Adipocyte (in vitro differentiated cells): ENCODE measurements around the gene F2.
A peak's percentile ranks its signal among the peaks of the same experiment; 100 is the strongest.

ENCODE experiments used
- DNase-seq: peaks from one replicate; pipeline ENCODE4 v3.0.0-alpha.2; 2015; ENCODE audit warnings: low read depth
- H3K27me3 ChIP-seq: replicated peaks from 2 replicates; pipeline ENCODE4 v1.7.0; 2013; ENCODE audit warnings: mild to moderate bottlenecking, low read length, moderate library complexity; ENCODE audit not compliant: control insufficient read depth, insufficient read depth
- H3K36me3 ChIP-seq: 2 replicates; pipeline ENCODE4 v1.7.0; 2013; ENCODE audit warnings: low read length, mild to moderate bottlenecking, moderate library complexity; ENCODE audit not compliant: control insufficient read depth, insufficient read depth, severe bottlenecking
- H3K4me1 ChIP-seq: 2 replicates; pipeline ENCODE4 v1.7.0; 2013; ENCODE audit warnings: mild to moderate bottlenecking, low read length, moderate library complexity; ENCODE audit not compliant: control insufficient read depth, insufficient read depth
- H3K4me3 ChIP-seq: 2 replicates; pipeline ENCODE4 v1.7.0; 2013; ENCODE audit warnings: mild to moderate bottlenecking, low read length, moderate library complexity
- H3K9ac ChIP-seq: 2 replicates; pipeline ENCODE4 v1.7.0; 2013; ENCODE audit warnings: mild to moderate bottlenecking, low read length, moderate library complexity
- H3K9me3 ChIP-seq: 2 replicates; pipeline ENCODE4 v1.7.0; 2013; ENCODE audit warnings: mild to moderate bottlenecking, low read length, moderate library complexity; ENCODE audit not compliant: control insufficient read depth

Gene F2

GRCh38 chr11:46736146-46736545, 17.1 kb downstream of the F2 start:
- Histone ChIP-seq H3K4me1 (no peaks in the 10 kb centered on the region), H3K27me3 (no peaks in the 10 kb centered on the region), H3K9ac (no peak overlapping the region), H3K9me3 (no peaks in the 10 kb centered on the region), H3K36me3 (peaks cover 4% of the 10 kb centered on the region), H3K4me3 (no peak overlapping the region)
- no peak for DNase-seq

GRCh38 chr11:46736615-46737014, 17.6 kb downstream of the F2 start:
- no peak overlapping the region for H3K4me3 ChIP-seq

DNA sequence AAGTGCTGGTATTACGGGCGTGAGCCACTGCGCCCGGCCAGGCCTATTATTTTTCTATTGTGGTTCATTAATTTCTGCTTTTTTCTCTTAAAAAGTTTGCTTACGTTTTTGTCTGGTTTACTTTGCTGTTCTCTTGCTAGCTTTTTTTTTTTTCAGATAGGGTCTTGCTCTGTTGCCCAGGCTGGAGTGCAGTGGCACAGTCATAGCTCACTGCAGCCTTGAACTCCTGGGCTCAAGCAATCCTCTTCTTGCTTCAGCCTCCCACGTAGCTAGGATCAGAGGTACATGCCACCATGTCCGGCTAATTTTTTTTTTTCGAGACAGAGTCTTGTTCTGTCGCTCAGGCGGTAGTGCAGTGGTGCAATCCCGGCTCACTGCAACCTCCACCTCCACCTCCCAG, 18.7 kb downstream of the F2 start:
- peaks cover 10% of the 10 kb centered on the region for H3K4me1 ChIP-seq
- no peaks in the 10 kb centered on the region for H3K27me3 ChIP-seq
- no peaks in the 10 kb centered on the region for H3K9me3 ChIP-seq
- no peak for DNase-seq
- no peak overlapping the region for H3K9ac ChIP-seq
- H3K36me3 ChIP-seq = peaks cover 18% of the 10 kb centered on the region
- no peak overlapping the region for H3K4me3 ChIP-seq

More at GRCh38 chr11:46736615-46737014, 17.6 kb downstream of the F2 start:
- H3K36me3 ChIP-seq = peaks cover 8% of the 10 kb centered on the region
- H3K4me1 ChIP-seq = peaks cover under 1% of the 10 kb centered on the region
- no peaks in the 10 kb centered on the region for H3K27me3 ChIP-seq
- peak; percentile 4 for DNase-seq
- H3K9ac ChIP-seq = no peak overlapping the region
- no peaks in the 10 kb centered on the region for H3K9me3 ChIP-seq

DNA sequence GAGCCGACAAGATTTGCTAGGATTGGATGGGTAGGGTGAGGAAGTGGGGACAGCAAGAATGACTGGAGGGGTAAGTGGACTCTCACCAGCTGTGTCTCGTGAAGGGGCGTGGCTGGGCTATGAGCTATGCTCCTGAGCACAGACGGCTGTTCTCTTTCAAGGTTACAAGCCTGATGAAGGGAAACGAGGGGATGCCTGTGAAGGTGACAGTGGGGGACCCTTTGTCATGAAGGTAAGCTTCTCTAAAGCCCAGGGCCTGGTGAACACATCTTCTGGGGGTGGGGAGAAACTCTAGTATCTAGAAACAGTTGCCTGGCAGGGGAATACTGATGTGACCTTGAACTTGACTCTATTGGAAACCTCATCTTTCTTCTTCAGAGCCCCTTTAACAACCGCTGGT, 19.9 kb downstream of the F2 start:
- no peak for DNase-seq
- Histone ChIP-seq H3K4me3 (no peak overlapping the region), H3K27me3 (no peaks in the 10 kb centered on the region), H3K9ac (no peak overlapping the region), H3K4me1 (peaks cover 10% of the 10 kb centered on the region), H3K9me3 (no peaks in the 10 kb centered on the region), H3K36me3 (peaks cover 30% of the 10 kb centered on the region)

- no peaks in the 10 kb centered on the region for H3K9me3 ChIP-seq
- H3K4me3 ChIP-seq = no peak overlapping the region
- no peak for DNase-seq
- H3K27me3 ChIP-seq = no peaks in the 10 kb centered on the region
- H3K4me1 ChIP-seq = peaks cover 10% of the 10 kb centered on the region
- no peak overlapping the region for H3K9ac ChIP-seq
- H3K36me3 ChIP-seq = peaks cover 57% of the 10 kb centered on the region
These were observed 22.8 kb downstream of the F2 start for GRCh38 chr11:46741600-46742484.

DNA sequence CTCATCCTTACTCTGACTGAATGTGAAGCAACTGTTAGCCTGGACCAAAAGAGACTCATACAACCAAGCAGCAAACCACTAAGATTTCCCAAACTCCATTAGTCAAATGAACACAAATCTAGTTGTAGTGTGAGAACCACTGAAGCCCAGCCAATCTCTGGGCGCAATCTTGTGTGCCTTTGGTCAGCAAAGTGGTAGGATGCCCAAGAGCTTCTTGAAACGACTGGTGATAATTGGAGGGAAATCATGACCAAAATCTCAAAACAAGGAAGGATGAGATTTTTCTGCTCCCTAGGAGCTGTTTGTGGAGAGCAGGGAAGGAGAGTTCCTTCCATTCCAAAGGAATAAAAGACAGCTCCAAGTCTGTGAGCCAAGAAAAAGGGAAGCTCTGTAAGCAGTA, 24.0 kb downstream of the F2 start:
- Histone ChIP-seq H3K9ac (no peak overlapping the region), H3K36me3 (peaks cover 69% of the 10 kb centered on the region), H3K4me3 (no peak overlapping the region), H3K9me3 (no peaks in the 10 kb centered on the region), H3K4me1 (peaks cover 10% of the 10 kb centered on the region), H3K27me3 (no peaks in the 10 kb centered on the region)
- no peak for DNase-seq

DNA sequence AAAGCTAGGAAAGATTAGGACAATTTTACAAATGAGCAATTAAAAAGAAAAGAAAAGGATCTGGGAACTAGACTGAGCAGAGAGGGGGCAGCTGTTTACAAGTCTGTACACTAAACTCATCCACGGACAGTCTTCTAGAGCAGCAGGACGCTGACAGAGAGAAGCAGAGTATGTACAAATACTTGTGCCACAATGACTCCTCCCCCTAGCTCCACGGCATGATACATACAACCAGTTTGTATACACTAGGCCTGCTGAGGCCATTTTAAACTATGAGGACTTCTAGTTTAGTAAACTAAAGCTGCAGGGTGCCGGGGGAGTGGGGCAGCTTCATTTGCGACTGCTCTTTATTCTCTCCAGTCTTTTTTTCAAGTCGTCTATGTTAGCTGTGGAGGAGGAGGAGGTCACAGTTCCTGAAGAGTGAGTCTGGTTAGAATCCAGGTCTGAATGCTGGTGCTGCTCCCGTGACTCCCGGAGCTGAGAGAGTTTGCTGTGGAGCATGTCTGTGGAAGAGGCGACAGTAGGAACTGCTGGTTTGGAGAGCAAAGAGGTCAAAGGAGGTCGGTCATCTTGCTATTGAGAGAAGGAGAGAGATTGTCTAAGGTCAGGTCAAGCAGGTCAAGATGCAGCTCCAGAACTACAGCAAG, 24.8 kb downstream of the F2 start:
- DNase-seq = no peak
- Histone ChIP-seq H3K27me3 (no peaks in the 10 kb centered on the region), H3K9ac (no peak overlapping the region), H3K9me3 (no peaks in the 10 kb centered on the region), H3K36me3 (peaks cover 72% of the 10 kb centered on the region), H3K4me1 (peaks cover 10% of the 10 kb centered on the region), H3K4me3 (no peak overlapping the region)

DNA sequence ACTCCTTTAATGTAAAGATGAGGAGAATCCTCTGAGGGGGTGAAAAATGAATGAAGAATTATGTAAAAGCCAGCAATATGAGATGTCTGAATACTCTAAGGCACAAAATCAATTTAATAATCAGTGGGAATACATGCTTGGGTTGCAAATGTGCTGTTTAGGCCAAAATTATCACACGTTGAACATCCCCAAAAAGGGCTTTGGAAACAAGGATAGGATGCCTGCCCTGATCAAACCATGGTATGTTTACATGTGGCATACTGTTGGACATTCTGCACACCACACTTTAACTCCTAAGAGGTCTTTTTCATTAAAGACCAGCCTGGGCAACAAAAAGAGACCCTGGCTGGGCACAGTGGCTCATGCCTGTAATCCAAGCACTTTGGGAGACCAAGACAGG, 26.3 kb downstream of the F2 start:
- H3K4me1 ChIP-seq = peaks cover 10% of the 10 kb centered on the region
- H3K9me3 ChIP-seq = no peaks in the 10 kb centered on the region
- H3K36me3 ChIP-seq = peaks cover 81% of the 10 kb centered on the region
- H3K4me3 ChIP-seq = no peak overlapping the region
- H3K9ac ChIP-seq = no peak overlapping the region
- no peaks in the 10 kb centered on the region for H3K27me3 ChIP-seq
- no peak for DNase-seq

DNA sequence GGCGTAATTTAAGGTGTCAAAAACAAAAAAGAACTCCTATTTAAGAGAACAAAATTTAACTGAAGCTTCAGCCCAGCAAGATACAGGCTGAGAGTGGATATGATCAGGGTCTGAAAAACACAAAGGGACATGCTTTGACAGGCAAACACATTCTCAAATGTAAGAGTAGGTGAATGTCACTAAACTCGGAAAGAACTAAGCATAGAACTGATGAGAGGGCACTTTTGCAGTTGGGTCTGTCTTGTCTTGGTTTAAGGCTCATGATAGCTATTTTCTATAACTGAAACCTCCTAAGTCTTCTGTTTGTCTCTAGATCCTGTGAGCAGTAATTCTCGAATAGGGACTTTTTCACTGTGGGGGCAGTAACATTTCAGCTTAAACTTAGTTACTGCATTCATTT, 27.0 kb downstream of the F2 start:
- DNase-seq = no peak
- Histone ChIP-seq H3K9ac (no peak overlapping the region), H3K36me3 (peaks cover 85% of the 10 kb centered on the region), H3K4me1 (peaks cover 10% of the 10 kb centered on the region), H3K4me3 (no peak overlapping the region), H3K9me3 (no peaks in the 10 kb centered on the region), H3K27me3 (no peaks in the 10 kb centered on the region)

DNA sequence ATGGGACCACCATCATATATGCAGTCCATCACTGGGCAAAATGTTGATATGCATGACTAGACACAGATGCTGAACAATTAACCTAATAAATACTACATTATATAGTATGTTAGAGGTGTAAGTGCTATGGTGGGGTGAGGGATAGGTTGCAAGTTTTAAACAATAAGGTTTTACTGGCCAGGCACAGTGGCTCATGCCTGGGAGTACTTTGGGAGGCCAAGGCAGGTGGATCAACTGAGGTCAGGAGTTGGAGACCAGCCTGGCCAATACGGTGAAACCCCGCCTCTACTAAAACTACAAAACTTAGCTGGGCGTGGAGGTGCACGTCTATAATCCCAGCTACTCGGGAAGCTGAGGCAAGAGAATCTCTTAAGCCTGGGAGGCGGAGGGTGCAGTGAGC, 28.1 kb downstream of the F2 start:
- H3K27me3 ChIP-seq = no peaks in the 10 kb centered on the region
- DNase-seq = no peak
- H3K36me3 ChIP-seq = peaks cover 83% of the 10 kb centered on the region
- no peak overlapping the region for H3K9ac ChIP-seq
- H3K4me3 ChIP-seq = no peak overlapping the region
- H3K9me3 ChIP-seq = no peaks in the 10 kb centered on the region
- H3K4me1 ChIP-seq = peaks cover 3% of the 10 kb centered on the region

- H3K36me3 ChIP-seq = peaks cover 73% of the 10 kb centered on the region
- DNase-seq = no peak
These were observed 36.9 kb downstream of the F2 start for GRCh38 chr11:46755962-46756361.

More at GRCh38 chr11:46755962-46756361, 36.9 kb downstream of the F2 start:
- H3K4me3 ChIP-seq = no peak overlapping the region
- H3K9ac ChIP-seq = no peak overlapping the region
- no peaks in the 10 kb centered on the region for H3K4me1 ChIP-seq
- no peaks in the 10 kb centered on the region for H3K9me3 ChIP-seq
- H3K27me3 ChIP-seq = no peaks in the 10 kb centered on the region
